ENCODE data around the gene PRKN.
A peak's percentile ranks its signal among the peaks of the same experiment; 100 is the strongest.
"Not testable (repeated sequence)": the region's sequence is repeated elsewhere in the genome, so short reads cannot be mapped to it uniquely, and the experiment has no call there.

PRKN gene

DNA sequence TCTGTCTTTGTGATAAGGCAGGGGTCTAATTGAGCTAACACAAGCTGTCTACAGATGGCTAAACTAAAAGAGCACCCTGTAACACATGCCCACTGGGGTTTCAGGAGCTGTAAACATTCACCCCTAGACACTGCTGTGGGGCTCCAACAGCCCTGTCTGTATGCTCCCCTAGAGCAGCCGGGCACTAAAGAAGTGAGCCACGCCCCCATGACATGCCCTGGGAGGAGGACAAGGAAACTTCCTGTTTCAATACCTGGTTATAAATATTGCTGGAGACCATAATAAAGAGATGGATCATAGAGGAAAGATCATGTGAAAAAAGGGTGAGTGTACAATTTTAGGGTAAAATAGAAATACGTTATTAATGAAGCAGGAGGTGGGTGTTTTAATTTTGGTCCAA lies 786.0 kb downstream of the PRKN start:
- DNase-seq: no peak

DNA sequence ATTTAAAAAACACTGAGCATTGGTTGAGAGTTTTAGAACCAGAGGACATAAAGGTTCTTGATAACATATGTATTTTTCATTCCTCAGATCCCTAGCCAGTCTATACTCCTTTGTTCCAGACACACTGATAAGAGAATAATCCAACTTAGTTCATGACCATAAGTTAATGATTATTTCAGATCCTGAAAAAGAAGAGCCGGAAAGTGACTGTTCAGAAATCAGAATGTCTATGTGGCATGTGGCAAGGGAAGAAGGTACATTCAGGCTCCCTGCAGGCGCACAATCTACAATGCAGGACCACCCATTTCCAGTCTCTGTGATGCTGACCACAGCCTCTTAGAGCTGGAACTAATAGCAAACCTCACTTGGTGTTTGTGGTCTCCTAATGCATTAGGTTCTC lies 787.0 kb downstream of the PRKN start:
- no peak for DNase-seq

DNA sequence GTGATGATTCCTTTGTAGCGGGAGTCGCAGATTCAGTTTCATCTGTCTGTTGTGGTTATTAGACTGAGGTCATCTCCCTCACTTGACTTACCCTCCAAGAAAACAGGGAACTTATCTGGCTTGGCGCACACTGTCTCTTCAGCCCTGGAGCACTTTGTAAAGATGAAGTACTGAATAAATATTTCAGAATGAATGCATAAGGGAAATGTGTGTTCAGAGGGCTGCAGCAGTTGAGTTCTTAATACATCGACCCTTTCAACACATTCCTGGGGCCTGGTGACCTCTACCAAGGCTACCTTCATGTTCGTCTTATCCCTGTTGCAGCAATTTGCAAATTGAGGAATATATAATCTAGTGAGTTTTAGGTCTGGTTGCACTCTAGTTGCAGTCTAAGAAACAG lies 801.2 kb downstream of the PRKN start:
- DNase-seq: no peak

DNA sequence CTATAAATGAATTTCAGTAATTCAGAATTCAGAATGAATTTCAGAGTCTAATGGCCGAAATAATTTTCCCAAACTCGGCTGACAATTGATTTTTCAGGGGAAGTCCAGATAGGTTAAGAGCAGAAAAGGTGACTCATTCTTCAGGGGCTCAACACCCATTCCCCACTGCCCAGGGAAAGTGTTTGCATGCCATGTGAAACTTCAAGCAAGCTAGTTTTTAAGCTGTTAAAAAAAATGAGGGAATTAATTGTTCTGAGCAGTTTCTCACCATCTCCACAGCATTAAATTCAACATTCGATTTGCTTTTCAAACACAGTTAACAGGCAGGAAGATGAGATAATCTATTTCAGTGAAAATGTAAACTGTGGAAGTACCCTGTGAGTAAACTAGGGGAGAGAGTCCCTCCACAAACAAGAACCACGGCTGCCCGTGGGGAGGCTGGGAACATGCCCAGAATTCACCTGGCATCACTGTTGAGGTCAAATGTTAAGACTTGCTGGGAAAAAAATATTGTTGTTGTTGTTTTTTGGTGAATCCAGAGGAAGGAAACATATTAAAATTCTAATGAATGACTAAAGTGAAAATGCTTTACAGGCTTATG lies 803.0 kb downstream of the PRKN start:
- DNase-seq: peak in 1 of 2 experiments; percentile 8

DNA sequence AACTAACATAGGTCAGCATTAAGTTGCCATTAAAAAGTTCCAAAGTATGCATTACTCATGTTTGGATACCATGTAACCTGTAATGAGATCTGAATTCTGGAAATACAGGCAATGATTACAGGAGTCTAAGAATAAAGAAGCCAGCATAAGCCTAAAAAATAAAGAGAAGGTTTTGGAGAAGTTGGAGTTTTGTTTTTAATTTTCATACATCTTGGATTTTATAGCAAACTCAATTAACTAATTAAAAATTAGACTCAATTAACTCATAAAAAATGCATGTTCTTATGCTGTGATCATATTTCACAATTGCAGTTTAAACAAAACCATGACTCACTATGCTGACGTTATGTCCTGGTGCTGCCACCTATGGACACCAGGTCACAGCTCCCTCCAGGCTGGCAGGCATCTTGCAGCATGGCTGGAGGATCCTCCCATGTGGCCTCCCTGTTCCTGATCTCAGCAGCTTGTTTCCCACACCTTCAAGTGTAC lies 804.9 kb downstream of the PRKN start:
- peak; percentile 49 to 74 for DNase-seq

DNA sequence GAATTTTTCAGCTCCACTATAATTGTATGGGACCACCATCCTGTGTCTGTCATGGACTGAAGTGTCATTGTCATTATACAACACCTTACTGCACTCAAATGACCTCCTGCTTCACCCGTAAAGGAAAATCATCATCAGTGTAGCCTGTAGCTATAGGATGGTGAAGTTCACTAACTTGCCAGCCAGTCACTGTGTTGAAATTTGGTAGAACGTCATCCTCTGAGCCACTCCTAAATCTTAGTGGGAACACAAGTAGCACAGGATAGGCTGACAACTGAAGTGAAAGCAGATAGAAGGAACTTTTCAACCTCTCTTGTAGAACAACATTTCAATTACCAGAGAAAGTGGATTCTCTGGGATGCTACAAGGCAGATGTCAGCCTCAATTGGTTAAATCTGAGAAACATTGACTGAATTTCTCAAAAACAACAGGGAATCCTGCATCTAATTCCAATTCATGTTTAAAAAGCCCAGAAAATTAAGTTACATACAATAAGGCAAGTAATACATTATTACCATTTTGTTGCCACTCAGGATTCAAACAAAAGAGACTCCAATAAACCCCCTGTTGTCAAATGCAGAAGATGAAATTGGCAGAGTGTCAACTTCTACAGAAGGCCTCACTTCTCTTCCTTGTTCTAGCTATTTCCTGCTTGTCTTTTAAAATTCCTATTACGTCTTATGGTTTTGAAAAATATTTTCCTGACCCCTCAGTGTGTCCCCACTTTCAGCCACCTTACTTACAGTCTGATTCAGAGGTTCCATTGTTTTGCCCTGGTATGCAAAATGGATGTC lies 805.8 kb downstream of the PRKN start:
- peak in 1 of 2 experiments; percentile 20 for DNase-seq

DNA sequence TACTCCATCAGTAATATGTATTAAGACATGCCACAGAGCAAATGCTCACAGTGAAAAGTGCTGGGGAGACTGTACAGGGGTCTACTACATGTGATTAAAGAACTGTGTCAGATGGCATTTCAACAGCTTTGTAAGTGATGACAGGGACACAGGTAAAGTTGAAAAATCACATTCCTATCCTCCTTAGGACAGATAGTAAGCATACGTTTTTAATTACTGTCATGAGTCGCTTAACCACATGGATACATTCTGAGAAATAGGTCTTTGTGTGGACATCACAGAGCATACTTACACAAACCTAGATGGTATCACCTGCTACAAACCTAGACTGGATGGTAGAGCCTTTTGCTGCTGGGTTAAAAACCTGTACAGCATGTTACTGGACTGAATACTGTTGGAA lies 807.9 kb downstream of the PRKN start:
- no peak for DNase-seq

DNA sequence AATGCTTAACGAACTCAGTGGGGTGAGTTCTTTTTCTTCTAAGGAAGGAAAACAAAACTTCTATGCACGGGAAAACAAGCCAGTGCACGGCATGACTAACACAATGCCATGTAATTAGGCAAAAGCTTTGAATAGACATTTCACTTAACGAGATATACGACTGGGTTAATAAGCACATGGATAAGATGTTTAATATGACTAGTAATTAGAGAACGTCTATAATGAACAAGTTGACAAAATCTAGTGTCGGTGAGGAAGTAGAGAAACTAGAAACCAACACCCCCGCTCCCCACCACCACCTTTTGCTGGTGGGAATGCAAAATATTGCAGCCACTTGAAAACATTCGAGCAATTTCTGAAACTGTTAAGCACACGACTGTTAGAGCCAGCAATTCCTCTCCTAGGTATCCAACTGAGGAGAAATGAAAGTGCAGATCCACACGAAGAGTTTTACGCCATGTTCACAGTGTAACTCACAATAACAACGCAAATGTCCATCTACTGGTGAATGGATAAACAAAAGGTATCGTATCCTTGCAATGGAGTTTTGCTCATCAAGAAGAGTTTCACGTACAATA lies 808.8 kb downstream of the PRKN start:
- peak in 1 of 2 experiments; percentile 64 for DNase-seq

DNA sequence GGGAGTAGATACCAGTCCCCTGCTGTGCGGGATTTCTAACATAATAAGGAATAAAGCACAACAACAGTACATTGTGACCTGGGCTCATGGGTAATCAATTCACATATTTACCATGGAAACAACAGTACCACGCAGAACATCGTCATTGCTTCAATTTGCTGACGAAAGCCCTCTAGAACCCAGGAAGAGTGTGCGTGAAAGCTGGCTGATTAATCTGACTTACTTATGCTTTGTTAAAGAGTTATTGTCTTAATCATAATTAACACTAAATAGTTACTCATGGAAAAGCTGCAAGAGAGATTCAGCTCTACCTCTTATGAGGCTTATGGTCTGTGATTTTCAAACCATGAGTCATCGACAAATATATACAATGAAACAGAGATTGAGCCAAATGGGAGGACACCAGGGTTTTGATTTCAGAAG lies 809.4 kb downstream of the PRKN start:
- DNase-seq: peak in 1 of 2 experiments; percentile 64

DNA sequence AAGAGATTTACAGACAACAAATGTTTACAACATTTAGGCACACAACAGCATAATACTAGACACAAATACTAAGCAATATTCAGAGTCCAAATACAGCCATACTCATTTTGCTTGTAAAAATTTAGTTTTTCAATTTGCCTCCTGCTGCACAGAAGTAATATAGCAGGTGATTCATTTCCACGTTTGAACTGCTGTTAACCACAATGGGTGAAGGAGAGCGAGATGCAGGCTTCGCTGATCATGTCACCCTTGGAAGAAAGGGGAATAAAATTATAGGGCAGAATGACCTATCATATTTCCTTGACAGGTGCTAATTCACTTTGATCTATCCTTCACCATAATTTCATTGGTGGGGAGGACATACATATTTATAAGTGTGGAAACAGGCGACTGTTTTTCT lies 809.9 kb downstream of the PRKN start:
- DNase-seq: peak; percentile 23 to 50

DNA sequence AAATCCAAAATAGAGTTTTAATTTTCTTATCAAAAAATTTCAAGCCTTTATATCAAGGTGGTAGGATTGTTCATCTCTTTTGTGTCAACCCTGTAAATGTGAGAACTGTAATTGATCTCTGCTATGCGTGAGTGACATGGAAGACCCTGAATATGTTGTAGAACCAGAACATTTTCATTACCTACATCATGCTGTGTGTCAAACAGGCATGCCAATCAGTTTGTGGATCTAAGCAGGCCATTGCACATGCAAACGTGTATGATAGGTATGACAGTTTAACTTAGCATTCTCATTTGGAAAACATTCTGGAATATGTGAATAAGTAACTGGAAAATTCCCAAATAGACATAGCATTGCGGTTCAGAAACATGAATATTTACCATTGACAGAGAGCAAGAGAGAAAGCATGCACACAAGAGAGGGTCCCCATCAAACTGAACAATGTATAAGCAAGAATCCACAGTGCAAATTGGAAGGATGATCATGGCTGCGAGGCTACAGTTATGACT lies 812.1 kb downstream of the PRKN start:
- no peak for DNase-seq

DNA sequence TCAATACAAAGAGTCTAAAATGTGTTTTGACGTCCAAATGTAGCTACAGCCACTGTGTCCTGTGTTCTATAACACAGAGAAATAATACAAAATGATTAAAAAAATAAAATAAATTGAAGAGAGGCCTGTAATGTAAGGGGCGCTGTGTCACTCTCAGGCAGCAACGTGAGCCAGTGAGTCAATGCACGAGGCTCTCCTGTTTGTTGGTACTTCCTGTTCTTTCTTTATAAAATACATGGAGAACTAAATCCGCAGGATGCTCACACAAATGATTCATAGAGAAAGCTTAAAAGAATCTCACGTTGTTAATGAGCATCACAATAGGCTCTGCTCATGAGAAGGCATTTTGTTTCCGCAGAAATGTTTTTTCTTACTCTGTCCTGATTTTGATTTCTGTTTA lies 818.7 kb downstream of the PRKN start:
- DNase-seq: no peak

DNA sequence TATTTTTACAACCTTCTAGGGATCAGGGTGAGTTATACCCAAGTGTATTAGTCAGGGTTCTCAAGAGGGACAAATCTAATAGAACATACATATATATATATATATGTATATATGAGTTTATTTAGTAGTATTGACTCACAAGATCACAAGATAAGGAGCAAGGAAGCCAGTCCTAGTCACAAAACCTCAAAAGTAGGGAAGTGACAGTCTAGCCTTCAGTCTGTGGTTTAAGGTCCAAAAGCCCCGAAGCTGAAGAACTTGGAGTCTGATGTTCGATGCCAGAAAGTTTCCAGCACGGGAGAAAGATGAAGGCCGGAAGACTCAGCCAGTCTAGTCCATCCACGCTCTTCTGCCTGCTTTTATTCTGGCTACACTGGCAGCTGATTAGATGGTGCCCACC lies 821.0 kb downstream of the PRKN start:
- DNase-seq: no peak

DNA sequence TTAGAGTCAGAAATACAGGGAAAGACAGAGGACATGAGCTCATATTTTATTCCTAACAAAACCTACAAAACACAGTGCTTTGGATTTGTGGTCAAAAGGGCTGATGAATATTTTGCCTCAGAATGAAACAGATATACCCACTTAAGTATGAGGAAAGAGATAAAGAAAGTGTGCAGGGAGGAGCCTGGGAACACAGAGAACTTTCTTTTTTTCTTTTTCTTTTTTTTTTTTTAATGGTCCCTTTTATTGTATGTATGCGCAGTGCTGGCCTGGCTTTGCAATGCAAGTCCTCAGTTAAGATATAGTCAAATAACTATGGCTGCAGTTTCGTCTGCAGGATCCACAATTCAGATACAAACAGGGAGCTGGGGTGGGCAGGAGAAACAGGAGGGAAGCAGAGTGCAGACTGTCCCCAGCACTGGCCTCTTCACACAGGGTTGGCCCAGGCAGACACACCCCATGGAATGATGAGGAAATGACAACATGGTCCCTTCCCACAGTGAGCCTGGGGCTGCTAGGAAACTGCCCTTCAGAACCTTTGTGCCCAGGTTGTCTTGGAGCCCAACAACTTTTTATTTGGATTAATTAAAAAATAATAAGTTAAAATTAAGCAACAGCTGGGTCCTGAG lies 823.9 kb downstream of the PRKN start:
- no peak for DNase-seq

DNA sequence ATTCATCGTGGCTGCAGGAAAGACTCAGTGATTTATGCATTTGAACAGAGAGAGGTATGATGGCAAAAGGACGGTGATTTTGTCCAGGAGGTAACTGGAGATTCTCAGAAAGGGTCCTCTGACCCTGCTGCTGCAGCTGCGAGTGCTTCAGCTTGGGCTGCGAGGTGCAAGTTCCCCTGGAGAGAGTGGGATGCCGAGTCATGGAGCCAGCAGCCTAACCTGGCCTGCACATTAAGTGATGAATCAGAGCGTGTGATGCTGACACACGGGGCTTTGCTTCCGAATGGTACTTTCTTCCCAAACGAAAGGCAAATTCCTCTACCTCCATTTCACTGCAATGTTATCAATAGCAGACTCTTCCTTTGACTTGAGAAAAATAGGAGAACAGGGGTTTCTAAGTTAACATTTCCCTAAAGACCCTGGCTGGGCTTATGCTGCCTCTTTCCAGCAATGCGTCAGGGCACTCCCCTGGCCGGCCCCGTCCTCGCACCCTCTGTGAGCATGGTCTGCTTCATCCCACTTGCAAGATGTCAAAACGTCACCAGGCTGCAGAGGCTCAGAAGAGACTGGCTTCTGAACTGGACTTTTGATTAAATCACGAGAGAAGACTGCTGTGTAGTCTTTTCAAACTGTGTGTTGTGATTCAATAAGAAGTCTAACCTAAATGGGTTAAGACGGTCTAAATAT lies 825.7 kb downstream of the PRKN start:
- no peak for DNase-seq

DNA sequence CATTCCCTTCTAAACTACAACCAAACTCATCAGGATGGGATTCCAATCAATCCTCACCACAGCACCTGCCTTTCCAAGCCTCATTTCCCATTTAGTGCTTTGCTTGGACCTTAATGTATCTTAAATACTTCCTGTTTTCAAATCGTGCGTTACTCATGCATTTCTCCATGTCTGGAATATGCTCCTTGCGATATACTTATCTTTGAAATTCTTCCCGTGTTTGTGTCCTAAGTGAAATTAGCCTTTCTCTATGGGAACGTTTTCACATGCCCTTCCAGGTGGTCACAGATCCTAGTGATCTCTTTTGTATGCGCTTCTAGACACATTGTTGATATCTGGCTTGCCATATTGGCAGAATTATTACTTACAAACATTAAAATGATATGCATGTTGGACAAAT lies 833.1 kb downstream of the PRKN start:
- DNase-seq: no peak

DNA sequence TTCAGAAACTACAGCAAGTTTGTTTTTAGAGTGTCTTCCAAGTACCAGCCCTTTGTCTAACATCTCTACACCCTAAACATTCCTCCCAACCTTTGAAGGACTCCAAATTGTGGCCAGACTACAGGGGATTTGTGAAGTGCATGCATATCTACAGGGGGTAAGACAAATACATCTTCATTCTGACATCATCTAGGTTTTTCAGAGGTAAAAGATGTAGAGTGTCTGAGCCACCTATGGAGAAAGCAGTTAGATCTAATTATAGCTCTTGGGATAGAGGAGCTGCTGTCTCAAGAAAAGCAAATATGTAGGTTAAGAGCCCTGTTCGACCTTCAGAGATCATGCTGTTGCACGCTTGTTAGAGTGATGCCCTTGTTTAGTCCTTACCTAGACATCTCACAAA lies 836.0 kb downstream of the PRKN start:
- no peak for DNase-seq

DNA sequence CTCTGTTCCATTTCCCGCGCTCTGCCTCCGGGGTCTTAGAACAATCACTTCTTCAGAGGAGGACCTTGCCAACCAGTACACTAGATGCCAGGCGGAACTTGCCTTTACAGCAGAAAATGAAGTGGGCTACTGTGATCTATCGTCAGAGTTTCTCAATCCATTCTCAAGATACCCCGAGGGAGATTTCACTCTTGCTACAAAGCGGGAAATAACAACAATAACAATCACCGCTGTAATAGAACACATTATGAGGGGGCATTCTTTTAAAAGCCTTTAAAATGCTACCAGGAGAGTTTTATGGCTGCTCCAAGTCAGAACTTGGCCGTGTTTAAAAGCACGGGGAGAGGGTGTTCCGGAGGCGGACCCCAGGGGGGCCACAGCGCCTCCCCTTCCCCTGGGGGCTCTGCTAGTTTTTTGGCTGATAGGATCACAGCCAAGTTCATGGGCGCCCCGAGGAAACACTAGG lies 836.7 kb downstream of the PRKN start:
- peak in 1 of 2 experiments; percentile 1 for DNase-seq

DNA sequence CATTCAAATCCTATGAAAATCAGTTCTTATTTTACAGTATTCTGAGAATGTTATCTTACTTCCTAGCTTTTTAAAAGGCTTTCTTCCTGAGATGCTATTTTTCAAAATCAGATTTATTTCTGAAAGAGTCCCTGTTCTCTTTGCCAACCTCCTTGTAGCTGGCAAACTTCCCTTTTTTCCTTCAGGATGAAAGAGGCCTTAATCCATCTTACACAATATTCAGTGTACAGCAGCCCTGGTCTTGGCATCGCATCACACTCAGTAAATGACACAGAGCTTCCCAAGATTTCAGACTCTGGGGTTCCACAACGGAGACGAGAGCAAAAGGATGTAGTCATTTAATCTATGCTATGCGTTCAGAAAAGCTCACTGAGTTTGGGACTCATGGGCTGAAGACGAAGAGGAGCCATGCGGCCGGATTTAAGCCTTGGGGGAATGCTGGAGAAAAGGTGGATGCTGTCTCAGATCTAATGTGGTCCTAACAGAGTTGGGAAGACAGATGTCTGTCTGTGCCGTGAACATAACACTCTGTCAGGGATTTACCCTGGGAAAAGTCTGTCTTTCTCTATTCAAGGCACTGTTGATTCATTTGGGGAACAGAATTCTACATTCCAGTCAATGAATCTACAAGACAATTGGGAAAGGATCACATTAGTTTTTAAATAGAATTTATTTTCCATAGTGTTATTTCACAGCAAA lies 837.3 kb downstream of the PRKN start:
- DNase-seq: no peak

DNA sequence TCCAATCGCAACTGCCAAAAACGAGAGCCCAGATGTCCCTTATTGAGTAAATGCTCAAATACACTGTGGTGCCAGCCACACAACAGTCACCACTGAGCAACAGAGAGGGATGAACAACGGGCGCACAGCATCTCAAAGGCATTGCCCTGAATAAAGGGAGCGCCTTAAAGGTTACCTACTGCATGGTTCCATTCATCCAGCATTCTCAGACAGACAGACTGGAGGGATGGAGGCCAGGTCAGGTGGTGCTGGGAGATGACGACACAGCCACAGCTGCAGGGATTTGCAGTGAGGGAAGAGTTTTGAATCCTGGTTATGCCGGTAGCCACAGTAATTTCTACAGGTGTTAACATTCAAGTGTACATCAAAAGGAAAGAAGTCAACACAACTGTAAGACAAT lies 838.2 kb downstream of the PRKN start:
- no peak for DNase-seq

DNA sequence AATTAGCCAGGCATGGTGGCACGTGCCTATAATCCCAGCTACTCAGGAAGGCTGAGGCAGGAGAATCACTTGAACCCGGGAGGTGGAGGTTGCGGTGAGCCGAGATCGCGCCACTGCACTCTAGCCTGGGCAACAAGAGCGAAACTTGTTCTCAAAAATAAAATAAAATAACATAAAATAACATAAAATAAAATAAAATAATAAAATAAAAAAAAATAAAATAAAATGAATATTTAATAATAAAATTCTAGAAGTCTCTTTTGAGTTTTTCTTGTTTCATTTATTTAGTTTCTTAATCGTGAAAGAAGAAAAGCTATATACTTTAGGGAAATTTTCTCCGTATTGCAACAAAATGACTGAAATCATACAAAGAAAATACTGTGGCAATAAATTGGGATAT lies 841.0 kb downstream of the PRKN start:
- not testable (repeated sequence) for DNase-seq

DNA sequence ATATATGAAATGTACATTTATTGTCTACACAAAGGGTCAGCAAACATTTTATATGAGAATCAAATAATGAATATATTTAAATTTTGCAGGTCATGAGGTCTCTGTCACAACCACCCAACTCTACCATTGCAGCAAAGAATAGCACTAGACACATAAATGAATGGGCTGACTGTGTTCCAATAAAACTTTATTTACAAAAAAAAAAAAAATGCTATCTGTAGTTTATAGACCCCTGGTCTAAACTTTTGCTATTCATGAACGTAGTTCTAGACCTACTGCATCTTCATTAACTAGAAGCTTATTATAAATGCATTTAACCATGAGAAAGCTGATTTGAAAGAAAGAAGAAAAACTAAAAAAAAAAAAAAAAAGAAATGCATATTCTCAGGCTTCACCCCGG lies 842.8 kb downstream of the PRKN start:
- no peak for DNase-seq

All from NCI-H2081 (cell line).